GM12892 (cell line): ENCODE data around the gene ADCY9.

ENCODE experiments used
- POLR2A ChIP-seq: IDR thresholded peaks from 2 replicates; pipeline ENCODE4 v1.6.1; 2011; ENCODE audit warnings: low read depth, low read length, control low read depth
- POLR2AphosphoS5 ChIP-seq: IDR thresholded peaks from 2 replicates; pipeline ENCODE4 v1.6.1; 2011; ENCODE audit warnings: low read depth, low read length, control low read depth

GRCh38 chr16:3915426-3916260 is 200.6 kb downstream of the ADCY9 start:
- TF ChIP-seq POLR2A: no peak
- no peak for TF ChIP-seq POLR2AphosphoS5
